Activated CD8-positive, alpha-beta memory T cell treated with anti-CD3 and anti-CD28 coated beads for 1 hour (primary cell): ENCODE measurements around the gene RNF32.
"Not testable (repeated sequence)": the region's sequence is repeated elsewhere in the genome, so short reads cannot be mapped to it uniquely, and the experiment has no call there.

ENCODE experiments used
- DNase-seq, 2 donors: peaks; one replicate each; pipeline ENCODE4 v3.0.0-alpha.2; 2020; ENCODE audit warnings: low read depth in 1 of 2; ENCODE audit errors: extremely low read depth in 1 of 2

Gene RNF32

DNA sequence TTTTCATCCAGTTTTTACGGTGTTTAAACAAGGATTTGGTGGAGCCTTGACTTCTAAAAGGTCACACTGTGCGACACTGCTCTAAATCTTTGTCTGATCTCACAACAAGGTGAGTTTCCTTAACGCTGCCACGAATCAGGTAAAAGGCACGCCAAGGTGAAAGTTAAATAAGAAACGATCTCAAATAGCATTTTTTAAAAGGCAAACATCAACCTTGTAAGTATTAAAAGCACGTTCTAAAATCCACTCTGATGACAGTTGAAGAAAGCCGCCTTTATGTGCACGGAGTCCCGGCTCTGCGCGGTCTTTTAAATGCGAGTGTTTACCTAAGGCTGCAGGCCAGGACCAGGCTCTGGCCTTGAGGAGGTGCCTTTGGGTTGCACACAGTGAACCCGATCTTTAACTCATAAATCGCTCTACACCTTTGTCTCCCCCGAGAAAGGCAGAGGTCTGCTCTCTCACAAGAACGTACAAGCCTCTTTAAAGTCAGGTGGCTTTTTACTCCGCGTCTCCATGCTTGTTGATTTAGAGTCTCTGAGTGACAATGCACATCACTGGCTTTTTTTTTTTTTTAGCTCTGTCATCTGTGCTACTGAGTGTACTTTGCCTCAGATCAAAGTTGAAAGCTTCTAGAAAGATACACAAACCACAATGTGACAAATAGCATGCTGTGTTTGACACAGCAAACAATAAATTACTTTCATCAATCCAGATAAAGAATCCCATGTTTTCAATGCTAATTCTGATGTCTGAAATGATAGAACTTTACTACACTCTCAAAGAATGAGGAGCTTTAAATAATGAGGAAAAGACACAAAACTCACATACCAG, 25.9 kb upstream of the RNF32 start:
- DNase-seq, result no peak

DNA sequence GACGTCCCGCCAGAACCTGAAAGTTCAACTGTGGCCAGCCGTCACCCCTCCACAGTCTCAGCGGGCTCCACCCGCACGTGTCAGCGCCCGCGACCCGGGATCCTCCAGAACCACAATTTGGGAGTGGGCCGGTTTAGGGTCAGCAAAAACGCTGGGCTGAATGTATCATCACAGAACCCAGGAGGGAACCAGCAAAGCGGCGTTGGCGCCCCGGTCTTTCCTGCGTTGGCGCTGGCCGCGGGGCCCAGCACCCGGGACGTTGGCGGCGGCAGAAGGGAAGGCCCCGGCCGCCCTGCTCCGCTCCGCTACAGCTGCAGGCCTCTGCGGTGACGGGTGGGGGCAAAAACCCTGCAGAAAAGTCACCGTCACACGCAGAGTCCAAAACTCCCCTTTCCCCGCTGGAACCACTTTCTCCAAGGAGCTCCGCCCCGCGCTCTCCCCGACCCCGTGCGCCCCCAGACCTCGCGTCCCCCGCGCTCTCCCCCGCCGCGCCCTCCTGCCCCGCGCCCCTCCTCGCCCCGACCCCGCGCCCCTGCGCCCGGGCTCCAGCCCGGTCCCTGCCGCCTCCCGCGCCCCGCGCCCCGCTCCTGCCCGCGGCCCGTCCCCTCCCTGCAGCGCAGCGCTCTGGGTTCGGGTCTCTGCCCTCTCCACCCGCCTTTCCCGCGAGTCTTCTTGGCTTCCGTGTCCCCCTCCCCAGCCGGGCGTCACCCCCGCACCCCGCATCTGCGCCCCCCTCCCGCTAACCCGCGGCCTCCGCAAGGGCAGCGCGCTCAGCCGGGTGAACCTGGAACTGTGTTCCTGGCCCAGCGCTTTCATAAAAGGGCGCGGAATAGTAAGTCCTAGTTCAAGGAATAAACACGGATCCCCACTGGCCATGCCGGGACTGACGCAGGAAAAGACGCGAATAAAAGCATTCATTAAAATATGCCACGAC, 24.0 kb upstream of the RNF32 start:
- DNase-seq, result no peak

DNA sequence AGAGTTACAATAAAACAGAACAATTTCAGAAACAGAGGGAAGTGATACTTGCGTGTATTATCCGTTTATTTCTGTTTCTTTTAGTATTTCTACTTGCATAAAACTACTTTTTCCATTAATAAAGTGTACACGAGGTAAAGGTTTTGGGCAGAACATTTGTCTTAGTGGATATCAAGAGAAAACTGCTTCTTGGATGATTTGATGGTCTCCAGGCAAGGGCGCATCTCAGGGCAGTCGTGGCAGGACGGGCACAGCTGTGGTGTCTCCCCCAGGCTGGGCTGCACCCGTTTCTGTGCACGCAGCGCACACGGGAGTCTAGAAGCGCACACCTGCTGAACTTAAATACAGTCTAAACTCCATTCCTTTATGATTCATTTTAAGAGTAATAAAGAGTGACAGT, 23.4 kb upstream of the RNF32 start:
- no peak for DNase-seq

DNA sequence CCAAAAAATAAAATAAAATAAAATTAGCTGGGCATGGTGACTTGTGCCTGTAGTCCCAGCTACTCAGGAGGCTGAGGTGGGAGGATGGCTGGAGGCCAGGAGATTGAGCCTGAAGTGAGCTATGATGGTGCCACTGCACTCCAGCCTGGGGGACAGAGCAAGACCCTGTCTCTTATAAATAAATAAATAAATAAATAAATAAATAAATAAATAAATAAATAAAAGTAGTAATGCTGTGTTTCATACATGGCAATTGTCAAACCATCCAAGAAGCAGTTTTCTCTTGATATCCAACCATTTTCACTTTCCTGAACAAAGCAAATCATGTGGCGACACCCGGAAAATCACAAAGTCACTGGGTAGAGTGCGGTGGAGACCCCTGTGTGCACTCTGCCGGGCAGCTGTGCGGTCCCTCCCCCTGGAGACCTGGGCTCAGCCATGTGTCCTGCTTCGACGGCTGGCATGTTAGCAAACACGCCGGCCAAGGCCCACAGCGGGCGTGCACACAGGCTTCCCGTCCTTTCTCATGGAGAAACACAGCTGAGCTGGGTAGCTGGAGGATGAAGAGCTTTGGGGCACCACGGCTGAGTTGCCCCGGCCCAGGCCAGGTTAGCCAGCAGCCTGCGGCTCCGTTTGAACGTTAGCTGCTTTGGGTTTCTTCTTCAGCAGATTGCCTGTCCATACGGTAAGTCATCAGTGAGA, 22.3 kb upstream of the RNF32 start:
- no peak for DNase-seq

DNA sequence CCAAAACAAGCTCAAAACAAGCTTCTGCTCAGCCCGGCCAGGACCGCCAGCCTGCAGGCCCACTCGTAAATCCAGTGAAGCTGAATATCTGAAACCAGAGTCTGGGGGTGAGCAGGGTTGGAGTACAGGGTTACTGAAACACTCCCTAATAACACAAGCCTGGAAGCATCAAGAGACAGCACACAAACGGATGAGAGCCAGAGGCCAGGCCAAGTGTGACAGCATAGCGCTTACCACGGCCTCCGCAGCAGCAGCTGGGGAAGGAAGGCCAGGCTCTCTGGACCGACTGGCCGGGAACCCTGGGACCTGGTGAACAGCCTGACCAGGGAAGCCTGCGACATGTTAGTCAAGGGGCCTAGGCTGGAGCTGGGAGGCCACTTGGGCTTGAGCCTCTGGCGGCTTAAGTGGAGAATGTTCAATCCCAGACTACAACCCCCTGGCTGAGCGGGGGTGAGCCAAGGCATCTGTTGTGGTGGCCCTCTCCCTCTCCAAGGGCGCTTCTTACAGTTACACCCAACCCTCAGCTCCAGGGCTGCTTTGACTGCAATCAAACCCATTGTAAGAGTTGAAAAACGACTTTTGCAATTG, 21.7 kb upstream of the RNF32 start:
- no peak for DNase-seq

DNA sequence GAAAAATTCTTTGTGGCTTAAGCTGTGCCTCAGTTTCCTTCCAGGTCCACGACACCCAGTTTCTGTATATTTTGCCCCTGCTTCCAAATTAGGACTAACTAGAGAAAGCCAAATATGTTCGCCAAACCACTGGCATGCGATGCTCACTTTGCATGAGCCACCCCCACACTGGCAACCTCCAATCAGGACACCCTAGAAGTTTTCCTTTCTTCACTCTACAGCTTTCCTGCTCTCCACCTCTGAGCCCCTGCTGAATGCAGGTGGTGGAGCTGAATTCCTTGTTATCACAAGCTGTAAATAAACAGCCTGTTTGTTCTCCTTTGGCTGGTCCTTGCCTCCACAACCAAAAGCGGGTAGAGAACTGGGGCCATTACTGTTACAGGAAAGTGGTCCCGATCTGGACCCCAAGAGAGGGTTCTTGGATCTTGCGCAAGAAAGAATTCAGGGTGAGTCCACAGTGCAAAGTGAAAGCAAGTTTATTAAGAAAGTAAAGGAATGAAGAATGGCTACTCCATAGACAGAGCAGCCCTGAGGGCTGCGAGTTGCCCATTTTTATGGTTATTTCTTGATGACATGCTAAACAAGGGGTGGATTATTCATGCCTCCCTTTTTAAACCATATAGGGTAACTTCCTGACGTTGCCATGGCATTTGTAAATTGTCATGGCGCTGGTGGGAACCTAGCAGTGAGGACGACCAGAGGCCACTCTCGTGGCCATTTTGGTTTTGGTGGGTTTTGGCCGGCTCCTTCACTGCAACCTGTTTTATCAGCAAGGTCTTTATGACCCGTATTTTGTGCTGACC, 20.9 kb upstream of the RNF32 start:
- DNase-seq, result not testable (repeated sequence)

DNA sequence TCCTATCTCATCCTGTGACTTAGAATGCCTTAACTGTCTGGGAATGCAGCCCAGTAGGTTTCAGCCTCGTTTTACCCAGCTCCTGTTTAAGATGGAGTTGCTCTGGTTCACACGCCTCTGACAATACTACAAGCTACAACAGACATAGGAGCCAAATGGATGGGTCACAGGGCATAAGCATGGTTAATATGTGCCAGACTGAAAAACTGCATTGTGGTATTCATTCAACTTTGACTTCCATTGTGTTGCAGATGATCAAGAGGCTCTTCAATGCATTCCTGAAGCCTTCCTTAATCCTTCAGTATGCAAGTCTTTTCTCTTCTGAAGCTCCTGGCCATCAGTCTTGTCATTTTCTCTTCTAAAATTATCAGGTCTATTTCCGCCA, 20.3 kb upstream of the RNF32 start:
- no peak for DNase-seq

DNA sequence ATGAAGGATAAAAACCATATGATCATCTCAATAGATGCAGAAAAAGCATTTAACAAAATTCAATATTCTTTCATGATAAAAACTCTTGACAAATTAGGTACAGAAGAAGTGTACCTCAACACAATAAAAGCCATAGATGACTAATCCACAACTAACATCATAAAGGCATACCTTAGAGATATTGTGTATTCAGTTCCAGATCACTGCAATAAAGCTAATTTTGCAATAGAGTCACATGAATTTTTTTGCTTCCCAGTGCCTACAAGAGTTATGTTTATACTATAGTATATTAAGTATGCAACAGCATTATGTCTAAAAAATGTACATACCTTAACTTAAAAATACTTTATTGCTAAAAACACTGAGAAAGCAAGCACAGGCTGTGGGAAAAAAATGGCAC, 18.9 kb upstream of the RNF32 start:
- no peak for DNase-seq

DNA sequence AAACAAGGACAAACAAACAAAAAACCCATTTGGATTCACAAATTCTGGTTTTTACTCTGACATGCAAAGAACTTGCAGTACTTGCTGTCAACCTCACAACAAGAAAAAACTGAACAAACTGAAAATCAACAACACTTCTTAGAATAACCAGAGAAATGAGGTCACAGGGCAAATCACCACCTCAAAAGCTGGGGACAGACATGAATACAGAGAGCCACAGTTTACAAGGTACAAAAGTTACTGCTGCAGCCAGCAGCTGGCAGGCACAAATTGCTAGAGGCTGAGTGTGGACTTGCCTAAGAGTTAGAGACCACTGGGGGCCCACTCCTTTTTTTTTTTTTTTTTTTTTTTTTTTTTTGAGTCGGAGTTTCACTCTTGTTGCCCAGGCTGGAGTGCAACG, 15.0 kb upstream of the RNF32 start:
- no peak for DNase-seq

DNA sequence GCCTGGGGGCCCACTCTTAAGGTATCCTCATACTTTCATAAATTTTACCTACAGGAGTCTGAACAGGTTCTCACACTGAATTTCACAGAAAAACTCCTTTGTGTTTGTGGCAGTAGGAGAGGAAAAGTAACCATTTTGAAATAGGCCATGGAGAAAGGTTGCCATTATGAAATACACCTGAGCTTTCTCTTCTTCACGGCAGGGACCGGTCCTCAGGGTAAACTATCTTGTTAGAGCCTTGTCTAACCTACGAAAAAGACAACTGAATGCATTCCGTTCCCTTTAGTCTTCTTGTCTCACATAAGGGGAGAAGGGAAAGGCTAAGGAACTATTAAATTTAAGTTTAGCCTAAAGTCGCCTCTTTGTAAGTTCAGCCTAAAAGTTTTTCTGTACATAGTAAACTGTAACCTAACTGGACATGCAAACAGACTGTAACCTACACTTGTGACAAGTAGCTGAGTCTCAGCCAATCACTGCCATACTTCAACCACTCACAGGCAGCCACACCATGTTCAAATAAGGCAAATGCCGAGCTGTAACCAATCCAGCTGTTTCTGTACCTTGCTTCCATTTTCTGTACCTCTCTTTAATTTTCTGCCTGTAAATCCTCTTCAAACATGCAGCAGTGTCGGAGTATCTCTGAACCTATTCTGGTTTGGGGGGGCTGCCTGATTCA, 14.2 kb upstream of the RNF32 start:
- no peak for DNase-seq

DNA sequence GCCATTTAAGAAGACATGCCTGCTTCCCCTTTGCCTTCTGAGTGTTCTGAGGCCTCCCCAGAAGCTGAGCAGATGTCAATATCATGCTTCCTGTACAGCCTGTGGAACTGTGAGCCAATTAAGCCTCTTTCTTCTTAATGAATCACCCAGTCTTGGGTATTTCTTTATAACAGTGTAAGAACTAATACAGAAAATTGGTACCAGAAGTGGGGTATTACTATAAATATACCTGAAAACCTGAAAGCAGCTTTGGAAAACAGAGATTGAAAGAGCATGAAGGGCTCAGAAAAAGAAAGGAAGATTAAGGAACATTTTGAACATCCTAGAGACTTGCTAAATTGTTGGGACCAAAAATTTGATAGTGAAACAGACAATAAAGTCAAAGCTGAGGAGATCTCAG, 12.0 kb upstream of the RNF32 start:
- no peak for DNase-seq

DNA sequence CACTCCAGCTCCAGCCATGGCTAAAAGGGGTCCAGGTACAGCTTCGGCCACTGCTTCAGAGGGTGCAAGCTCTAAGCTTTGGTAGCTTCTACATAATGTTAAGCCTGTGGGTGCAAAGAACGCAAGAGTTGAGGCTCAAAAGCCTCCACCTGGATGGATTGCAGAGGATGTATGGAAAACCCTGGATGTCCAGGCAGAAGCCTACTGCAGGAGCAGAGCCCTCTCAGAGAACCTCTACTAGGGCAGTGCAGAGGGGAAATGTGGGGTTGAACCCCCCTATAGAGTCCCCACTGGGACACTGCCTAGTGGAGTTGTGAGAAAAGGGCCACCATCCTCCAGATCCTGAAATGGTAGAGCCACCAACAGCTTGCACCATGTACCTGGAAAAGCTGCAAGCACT, 10.7 kb upstream of the RNF32 start:
- no peak for DNase-seq

DNA sequence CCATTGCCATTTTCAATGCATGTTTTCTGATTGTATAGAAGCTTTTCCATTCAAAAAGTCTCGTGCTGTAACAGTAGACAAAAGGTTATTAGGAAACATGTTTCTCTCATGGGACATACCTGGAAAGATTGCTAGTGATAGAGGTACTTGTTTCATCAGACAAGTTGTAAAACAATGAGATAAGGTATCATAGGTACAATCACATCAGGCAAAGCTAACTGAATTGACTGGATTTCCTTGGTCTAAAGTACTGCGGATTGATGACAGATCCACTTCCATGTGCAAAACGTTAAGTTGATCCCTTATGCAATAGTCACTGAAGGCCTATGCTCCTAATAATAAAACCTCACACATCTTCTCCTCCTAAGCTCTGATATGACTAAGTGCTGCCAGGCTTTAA, 6.5 kb upstream of the RNF32 start:
- DNase-seq, result no peak

DNA sequence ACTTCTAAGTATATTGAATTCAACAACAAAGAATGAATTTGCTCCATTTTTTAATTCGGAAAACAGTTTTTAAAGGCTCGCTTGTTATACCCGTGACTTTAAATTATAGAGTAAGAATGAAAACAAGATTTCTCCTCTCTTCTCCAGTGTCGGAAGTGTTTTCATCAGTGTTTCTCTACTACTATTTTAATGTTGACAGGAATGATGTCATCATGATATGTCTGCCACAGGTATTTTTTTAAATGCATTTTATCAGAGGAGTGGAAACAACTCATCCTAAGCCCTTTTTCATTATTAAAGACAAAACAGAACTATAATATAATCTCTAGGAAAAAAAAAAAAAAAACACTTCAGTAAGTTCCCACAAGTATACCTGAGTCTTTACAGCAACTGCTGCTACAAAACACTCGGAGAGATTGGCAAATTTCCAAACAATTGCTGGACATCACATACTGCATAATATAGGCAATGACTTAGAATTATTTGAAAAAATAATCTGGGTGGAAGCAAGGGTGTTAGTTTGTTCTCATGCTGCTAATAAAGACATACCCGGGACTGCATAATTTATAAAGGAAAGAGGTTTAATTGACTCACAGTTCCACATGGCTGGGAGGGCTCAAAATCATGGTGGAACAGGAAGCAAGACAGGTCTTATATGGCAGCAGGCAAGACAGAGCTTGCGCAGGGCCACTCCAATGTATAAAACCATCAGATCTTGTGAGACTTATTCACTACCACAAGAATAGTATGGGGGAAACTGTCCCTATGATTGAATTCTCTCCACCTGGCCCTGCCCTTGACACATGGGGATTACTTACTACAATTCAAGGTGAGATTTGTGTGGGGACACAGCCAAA, 4.8 kb upstream of the RNF32 start:
- no peak for DNase-seq

DNA sequence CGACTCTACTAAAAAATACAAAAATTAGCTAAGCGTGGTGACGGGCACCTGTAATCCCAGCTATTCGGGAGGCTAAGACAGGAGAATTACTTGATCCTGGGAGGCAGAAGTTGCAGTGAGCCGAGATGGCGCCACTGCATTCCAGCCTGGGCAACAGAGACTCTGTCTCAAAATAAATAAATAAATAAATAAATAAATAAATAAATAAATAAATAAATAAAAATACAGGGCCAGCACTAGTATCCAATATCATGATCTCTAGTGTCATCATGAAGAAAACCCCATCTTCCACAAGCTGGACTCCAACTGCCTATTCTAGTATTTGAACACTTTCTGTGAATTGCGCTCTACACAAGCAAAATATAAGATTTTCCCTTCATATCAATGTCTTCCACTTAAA, 3.5 kb upstream of the RNF32 start:
- not testable (repeated sequence) for DNase-seq

DNA sequence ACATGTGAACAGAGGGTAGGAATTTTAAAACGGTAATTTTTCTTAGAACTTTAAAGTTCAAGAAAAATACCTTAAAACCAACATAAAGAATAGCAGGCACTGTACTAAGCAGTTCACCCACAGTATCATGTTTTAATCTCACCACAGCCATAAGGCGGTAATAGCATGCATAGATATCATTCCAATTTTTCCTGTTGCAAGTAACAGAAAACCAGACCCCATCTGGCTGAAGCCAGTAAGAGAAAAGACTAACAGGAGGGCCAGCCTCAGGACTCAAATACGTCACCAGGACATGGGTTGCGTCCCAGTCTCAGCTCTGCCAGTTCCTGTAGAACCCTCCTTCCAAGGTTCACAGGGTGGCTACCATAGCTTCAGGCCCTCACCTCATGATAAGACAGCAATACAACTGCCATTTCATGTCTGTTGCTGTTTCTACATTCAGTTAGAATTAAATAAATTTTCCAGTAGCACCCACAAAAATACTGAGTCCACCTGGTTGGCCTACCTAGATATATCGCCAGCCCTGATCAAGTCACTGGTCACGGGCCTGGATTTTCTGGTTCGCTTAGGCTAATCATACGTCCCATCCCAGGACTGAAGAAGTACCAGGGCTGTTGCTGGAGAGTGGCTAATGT, 2.0 kb upstream of the RNF32 start:
- no peak for DNase-seq

DNA sequence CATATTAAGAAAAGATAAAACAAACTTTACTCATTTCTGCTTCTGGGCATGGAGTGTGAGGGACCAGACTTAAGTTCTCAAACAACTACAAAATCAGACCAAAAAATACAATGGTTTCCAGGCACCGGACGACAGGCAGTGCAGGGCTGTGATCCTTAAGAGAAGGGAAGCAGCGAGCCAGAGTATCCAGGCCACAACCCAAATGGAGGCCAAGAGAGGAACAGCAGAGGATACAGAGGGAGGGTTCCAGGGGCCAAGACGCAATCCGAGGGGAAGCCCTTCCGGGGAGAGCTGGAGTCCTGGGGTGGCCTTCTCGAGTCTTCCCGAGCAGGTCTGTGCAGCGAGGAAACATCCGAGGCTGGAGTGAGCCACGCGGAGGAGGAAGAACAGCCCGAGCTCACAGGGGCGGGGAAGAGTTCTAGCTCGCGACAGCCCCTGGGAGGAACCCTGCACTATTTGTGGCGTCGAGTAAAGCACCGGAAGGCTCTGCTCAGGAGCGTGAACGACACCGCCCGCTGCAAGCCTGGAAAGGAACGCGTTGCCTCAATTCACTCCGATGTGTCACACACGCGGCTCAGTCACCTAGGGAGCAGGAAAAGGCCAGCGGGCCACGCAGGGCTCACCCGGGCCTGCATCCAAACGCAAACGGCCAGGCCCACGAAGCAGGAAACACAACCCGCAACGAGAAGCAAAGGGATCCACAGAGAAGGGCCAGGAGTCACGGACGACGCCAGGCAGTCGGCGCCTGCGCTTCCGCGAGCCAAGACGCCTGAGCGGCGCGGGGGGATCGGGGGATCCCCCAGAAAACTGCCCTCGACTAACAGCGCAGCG, 933 bp upstream of the RNF32 start:
- no peak for DNase-seq
